ENCODE data around the gene PYGO1. TPM values are rescaled to one million over a fixed set of nuclear protein-coding genes. Genes with fewer than 3 reads are reported as not detected.

The PYGO1 gene
- total and polyA plus RNA-seq, 2 donors from 2014 or later: 0.49 to 3.7 TPM

DNA sequence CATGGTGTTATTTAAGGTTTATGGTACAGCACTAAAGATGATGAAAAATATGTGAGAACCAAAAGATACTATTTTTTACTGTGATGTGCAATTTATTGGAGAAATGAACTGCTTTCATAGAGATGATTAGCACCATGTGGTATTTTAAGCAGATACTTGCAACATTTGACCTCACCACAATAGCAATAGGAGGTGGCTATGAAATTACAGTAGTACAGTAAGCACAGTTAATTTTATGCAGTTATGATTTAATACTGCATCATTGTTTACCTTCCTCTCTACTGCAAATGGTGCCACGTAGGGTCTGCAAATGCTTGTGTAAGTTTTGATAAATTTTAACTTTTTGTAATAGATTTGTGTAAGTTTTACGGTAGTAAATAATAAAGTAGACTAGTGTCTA lies 14.0 kb downstream of the PYGO1 start:
- DNase-seq: no peak
- Histone ChIP-seq H3K4me1 (ENCODE audit: control insufficient read depth in 2 of 3, insufficient read depth in 2 of 3, low read depth in 1 of 3, low read length in 3 of 3) (no peaks in the 10 kb centered on the region), H3K4me3 (ENCODE audit: low read length in 3 of 3) (no peak overlapping the region), H3K27me3 (ENCODE audit: control insufficient read depth, insufficient read depth, low read length) (no peaks in the 10 kb centered on the region), H3K9ac (ENCODE audit: low read length in 3 of 3) (no peak overlapping the region), H3K9me3 (ENCODE audit: control insufficient read depth in 2 of 3, insufficient read depth in 1 of 3, low read length in 3 of 3) (no peaks in the 10 kb centered on the region), H3K36me3 (ENCODE audit: control insufficient read depth in 2 of 3, insufficient read depth in 3 of 3, low read length in 3 of 3) (no peaks in the 10 kb centered on the region), H3K27ac (ENCODE audit: low read depth in 2 of 2, low read length in 2 of 2) (no peak overlapping the region)
- TF ChIP-seq, protein P1, sequence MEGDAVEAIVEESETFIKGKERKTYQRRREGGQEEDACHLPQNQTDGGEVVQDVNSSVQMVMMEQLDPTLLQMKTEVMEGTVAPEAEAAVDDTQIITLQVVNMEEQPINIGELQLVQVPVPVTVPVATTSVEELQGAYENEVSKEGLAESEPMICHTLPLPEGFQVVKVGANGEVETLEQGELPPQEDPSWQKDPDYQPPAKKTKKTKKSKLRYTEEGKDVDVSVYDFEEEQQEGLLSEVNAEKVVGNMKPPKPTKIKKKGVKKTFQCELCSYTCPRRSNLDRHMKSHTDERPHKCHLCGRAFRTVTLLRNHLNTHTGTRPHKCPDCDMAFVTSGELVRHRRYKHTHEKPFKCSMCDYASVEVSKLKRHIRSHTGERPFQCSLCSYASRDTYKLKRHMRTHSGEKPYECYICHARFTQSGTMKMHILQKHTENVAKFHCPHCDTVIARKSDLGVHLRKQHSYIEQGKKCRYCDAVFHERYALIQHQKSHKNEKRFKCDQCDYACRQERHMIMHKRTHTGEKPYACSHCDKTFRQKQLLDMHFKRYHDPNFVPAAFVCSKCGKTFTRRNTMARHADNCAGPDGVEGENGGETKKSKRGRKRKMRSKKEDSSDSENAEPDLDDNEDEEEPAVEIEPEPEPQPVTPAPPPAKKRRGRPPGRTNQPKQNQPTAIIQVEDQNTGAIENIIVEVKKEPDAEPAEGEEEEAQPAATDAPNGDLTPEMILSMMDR (IDR thresholded peaks at IDR 0.05; ENCODE audit: borderline replicate concordance, extremely low read depth, insufficient read depth): no peak
- no peak for FAIRE-seq
- intact Hi-C loops (cut with DNase I): no loop called here

DNA sequence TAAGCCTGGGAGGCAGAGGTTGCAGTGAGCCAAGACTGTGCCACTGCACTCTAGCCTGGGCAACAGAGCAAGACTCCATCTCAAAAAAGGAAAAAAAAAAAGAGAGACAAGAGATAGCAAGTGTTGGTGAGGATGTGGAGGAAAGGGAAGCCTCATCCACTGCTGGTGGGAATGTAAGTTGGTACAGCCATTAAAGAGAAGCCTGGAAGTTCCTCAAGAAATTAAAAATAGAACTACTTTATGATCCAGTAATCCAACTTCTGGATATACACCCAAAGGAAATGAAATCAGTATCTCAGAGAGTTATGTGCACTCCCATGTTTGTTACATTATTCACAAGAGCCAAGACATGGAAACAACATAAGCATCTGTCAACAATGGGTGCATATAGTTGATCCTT lies 14.9 kb downstream of the PYGO1 start:
- DNase-seq (no peak), FAIRE-seq (no peak)
- H3K9me3 ChIP-seq (ENCODE audit: control insufficient read depth in 2 of 3, insufficient read depth in 1 of 3, low read length in 3 of 3): no peaks in the 10 kb centered on the region
- no peak overlapping the region for H3K9ac ChIP-seq (ENCODE audit: low read length in 3 of 3)
- no peak overlapping the region for H3K4me3 ChIP-seq (ENCODE audit: low read length in 3 of 3)
- TF ChIP-seq, protein P1 (IDR thresholded peaks at IDR 0.05; ENCODE audit: borderline replicate concordance, extremely low read depth, insufficient read depth): no peak
- H3K27me3 ChIP-seq (ENCODE audit: control insufficient read depth, insufficient read depth, low read length): no peaks in the 10 kb centered on the region
- H3K4me1 ChIP-seq (ENCODE audit: control insufficient read depth in 2 of 3, insufficient read depth in 2 of 3, low read depth in 1 of 3, low read length in 3 of 3): no peaks in the 10 kb centered on the region
- no peaks in the 10 kb centered on the region for H3K36me3 ChIP-seq (ENCODE audit: control insufficient read depth in 2 of 3, insufficient read depth in 3 of 3, low read length in 3 of 3)
- H3K27ac ChIP-seq (ENCODE audit: low read depth in 2 of 2, low read length in 2 of 2): no peak overlapping the region
- intact Hi-C loops (cut with DNase I): no loop called here

DNA sequence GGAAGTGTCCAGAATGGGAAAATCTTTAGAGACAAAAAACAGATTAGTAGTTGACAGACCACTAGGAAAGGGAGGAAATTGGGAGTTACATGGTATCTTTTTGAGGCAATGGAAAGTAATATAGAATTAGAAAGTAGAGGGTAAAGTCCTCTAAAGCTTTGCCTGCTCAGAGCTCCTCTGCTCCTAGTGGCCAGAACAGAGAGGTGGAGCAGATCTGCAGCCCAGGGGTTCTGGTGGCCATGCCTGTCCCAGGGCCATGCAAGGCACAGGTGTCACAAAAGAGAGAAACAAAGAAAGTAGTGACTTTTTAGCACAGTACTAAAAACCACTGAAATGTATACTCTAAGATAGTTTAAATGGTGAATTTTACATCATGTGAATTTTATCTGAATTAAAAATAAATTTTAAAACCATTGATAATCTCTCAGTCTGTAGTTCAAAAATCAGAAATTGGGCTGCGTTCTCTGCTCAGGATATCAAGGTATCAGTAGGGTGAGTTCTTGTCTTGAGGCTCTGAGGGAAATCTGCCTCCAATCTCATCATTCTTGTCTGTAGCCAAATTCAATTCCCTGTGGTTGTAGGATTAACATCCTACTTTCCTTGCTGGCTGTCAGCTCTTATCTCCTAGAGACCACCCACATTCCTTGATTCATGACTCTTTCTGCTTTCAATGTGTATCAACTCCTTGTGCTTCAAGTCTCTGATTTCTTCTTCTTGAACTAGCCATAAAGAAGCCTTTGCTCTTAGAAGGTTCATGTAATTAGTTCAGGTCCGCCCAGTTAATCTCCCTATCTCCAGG lies 23.6 kb downstream of the PYGO1 start:
- Histone ChIP-seq H3K9ac (ENCODE audit: low read length in 3 of 3) (no peak overlapping the region), H3K27me3 (ENCODE audit: control insufficient read depth, insufficient read depth, low read length) (no peaks in the 10 kb centered on the region), H3K4me3 (ENCODE audit: low read length in 3 of 3) (no peak overlapping the region), H3K9me3 (ENCODE audit: control insufficient read depth in 2 of 3, insufficient read depth in 1 of 3, low read length in 3 of 3) (peaks cover 0 to 6% (median 0%) of the 10 kb centered on the region in 3 donors), H3K27ac (ENCODE audit: low read depth in 2 of 2, low read length in 2 of 2) (no peak overlapping the region), H3K4me1 (ENCODE audit: control insufficient read depth in 2 of 3, insufficient read depth in 2 of 3, low read depth in 1 of 3, low read length in 3 of 3) (no peaks in the 10 kb centered on the region), H3K36me3 (ENCODE audit: control insufficient read depth in 2 of 3, insufficient read depth in 3 of 3, low read length in 3 of 3) (no peaks in the 10 kb centered on the region)
- intact Hi-C loops (cut with DNase I): no loop called here
- no peak for DNase-seq
- TF ChIP-seq, protein P1 (IDR thresholded peaks at IDR 0.05; ENCODE audit: borderline replicate concordance, extremely low read depth, insufficient read depth): no peak
- FAIRE-seq: no peak

Data from kidney (tissue), 14 donors.